Transverse colon (tissue), 4 donors: ENCODE results near the gene PPM1L.

ENCODE experiments used
- POLR2A ChIP-seq: fragments of 450-650 bp; IDR thresholded peaks from one replicate; pipeline ENCODE4 v1.6.1; 2016; ENCODE audit warnings: antibody characterized with exemption, mild to moderate bottlenecking, moderate library complexity
- POLR2AphosphoS5 ChIP-seq, 3 donors: sonication (generic); formaldehyde crosslinking; IDR thresholded peaks; one replicate each; pipeline ENCODE4 v1.6.1; 2016; ENCODE audit warnings: antibody characterized with exemption in 3 of 3
- TF ChIP-seq, protein P1 (sequence below), 5 experiments: fragments of 200-600 bp in 3 of 5; fragments of 450-650 bp in 2 of 5; sonication (generic) in 3 of 5; IDR thresholded peaks; 1 replicate in 2 of 5; 2 replicates in 3 of 5; pipeline ENCODE4 v1.5.1; 2016 to 2017; ENCODE audit warnings: antibody characterized with exemption in 5 of 5, inconsistent platforms in 3 of 5, mild to moderate bottlenecking in 2 of 5, moderate library complexity in 1 of 5

GRCh38 chr3:160796813-160797164 is 40.8 kb downstream of the PPM1L start:
- TF ChIP-seq, protein P1, sequence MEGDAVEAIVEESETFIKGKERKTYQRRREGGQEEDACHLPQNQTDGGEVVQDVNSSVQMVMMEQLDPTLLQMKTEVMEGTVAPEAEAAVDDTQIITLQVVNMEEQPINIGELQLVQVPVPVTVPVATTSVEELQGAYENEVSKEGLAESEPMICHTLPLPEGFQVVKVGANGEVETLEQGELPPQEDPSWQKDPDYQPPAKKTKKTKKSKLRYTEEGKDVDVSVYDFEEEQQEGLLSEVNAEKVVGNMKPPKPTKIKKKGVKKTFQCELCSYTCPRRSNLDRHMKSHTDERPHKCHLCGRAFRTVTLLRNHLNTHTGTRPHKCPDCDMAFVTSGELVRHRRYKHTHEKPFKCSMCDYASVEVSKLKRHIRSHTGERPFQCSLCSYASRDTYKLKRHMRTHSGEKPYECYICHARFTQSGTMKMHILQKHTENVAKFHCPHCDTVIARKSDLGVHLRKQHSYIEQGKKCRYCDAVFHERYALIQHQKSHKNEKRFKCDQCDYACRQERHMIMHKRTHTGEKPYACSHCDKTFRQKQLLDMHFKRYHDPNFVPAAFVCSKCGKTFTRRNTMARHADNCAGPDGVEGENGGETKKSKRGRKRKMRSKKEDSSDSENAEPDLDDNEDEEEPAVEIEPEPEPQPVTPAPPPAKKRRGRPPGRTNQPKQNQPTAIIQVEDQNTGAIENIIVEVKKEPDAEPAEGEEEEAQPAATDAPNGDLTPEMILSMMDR (IDR thresholded peaks at IDR 0.05), result no peak
- TF ChIP-seq POLR2AphosphoS5 (IDR thresholded peaks at IDR 0.05) (peak in 2 of 3 donors; percentile 40 to 58), POLR2A (no peak)
